Measurements from ENCODE around the gene DRAXIN.

DRAXIN gene

DNA sequence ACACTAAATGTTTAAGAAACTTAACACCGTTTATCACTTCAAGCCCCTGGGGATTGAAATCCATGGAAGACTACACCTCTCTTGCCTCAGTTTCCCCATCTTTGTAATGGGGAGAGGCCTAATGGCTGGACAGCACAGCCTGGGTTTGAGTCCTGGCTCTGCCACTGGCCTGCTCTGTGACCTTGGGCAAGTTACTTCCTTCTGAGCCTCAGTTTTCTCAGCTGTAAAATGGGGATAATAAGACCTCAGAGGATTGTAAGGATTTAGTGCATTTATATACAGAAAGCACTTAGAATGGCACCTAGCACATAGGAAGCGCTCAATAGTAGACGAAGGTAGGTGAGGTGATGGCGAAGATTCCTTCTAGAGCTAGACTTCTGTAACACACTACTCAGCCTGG lies 50.0 kb downstream of the DRAXIN start:
- TF ChIP-seq, protein P1, sequence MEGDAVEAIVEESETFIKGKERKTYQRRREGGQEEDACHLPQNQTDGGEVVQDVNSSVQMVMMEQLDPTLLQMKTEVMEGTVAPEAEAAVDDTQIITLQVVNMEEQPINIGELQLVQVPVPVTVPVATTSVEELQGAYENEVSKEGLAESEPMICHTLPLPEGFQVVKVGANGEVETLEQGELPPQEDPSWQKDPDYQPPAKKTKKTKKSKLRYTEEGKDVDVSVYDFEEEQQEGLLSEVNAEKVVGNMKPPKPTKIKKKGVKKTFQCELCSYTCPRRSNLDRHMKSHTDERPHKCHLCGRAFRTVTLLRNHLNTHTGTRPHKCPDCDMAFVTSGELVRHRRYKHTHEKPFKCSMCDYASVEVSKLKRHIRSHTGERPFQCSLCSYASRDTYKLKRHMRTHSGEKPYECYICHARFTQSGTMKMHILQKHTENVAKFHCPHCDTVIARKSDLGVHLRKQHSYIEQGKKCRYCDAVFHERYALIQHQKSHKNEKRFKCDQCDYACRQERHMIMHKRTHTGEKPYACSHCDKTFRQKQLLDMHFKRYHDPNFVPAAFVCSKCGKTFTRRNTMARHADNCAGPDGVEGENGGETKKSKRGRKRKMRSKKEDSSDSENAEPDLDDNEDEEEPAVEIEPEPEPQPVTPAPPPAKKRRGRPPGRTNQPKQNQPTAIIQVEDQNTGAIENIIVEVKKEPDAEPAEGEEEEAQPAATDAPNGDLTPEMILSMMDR (IDR thresholded peaks at IDR 0.05; ENCODE audit: insufficient read depth, low read length, missing control alignments): no peak
- ChIA-PET CTCF (no interaction called here), POLR2A (no interaction called here)

GRCh38 chr1:11741919-11742558 lies 50.5 kb downstream of the DRAXIN start:
- POLR2A ChIA-PET: no interaction called here
- TF ChIP-seq, protein P1 (IDR thresholded peaks at IDR 0.05; ENCODE audit: insufficient read depth, low read length, missing control alignments): no peak
- no peak for DNase-seq (ENCODE audit: low read depth, low spot score)
- no peak overlapping the region for H3K4me3 ChIP-seq (ENCODE audit: low read depth, low read length)
- CTCF ChIA-PET: no interaction called here

More for the DNA sequence above, 50.0 kb downstream of the DRAXIN start:
- DNase-seq (ENCODE audit: low read depth, low spot score): no peak
- H3K4me3 ChIP-seq (ENCODE audit: low read depth, low read length): no peak overlapping the region

GRCh38 chr1:11744287-11744686 lies 52.8 kb downstream of the DRAXIN start:
- TF ChIP-seq, protein P1 (IDR thresholded peaks at IDR 0.05; ENCODE audit: insufficient read depth, low read length, missing control alignments): no peak
- no peak overlapping the region for H3K4me3 ChIP-seq (ENCODE audit: low read depth, low read length)

GRCh38 chr1:11746092-11746491 lies 54.6 kb downstream of the DRAXIN start:
- TF ChIP-seq, protein P1 (IDR thresholded peaks at IDR 0.05; ENCODE audit: insufficient read depth, low read length, missing control alignments): no peak
- no peak overlapping the region for H3K4me3 ChIP-seq (ENCODE audit: low read depth, low read length)
- POLR2A ChIA-PET: no interaction called here
- CTCF ChIA-PET: no interaction called here
- DNase-seq (ENCODE audit: low read depth, low spot score): no peak

More at GRCh38 chr1:11744287-11744686, 52.8 kb downstream of the DRAXIN start:
- CTCF ChIA-PET: interaction anchor here (0.8 kb wide), 1 partner anchor 24 kb away, joined by 3 read pairs; no protein-coding TSS in a partner anchor
- POLR2A ChIA-PET: interaction anchor here (0.6 kb wide), 1 partner anchor 201 kb away, joined by 4 read pairs; no protein-coding TSS in a partner anchor
- no peak for DNase-seq (ENCODE audit: low read depth, low spot score)

DNA sequence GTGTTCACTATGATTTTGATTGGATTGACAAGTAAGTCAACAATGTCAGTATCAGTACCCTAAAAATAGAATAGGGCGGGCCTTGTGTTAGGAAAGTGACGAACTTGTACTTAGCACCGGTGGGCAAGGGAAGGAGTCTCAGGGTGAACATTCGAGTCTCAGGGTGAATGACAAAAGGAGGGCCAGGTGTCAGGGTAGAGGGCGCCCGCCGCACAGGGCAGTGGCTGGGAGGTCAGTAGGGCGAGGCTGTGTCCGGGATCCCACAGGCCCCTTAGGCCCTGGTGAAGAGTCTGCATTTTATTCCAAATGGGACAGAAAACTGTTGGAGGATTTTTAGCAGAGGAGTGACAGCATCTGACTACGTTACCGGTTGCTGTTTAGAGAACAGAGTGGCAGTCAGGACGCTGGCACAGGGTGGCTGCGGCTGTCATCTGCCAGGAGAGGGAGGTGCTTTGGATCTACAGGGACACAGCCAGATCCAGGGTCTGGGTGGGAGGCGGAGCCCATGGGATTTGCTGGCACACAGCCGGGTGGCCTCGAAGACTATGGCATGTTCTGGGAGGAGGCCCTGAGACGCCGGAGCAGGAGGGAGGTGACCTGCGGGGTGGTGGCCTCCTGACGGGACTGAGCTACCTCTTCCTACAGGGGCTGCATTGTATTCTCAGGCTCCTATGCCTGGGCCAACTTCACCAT lies 55.4 kb downstream of the DRAXIN start:
- CTCF ChIA-PET: no interaction called here
- POLR2A ChIA-PET: no interaction called here
- H3K4me3 ChIP-seq (ENCODE audit: low read depth, low read length): no peak overlapping the region
- no peak for DNase-seq (ENCODE audit: low read depth, low spot score)
- TF ChIP-seq, protein P1 (IDR thresholded peaks at IDR 0.05; ENCODE audit: insufficient read depth, low read length, missing control alignments): no peak

Measured in AG04449 (cell line).